HepG2 (cell line): ENCODE results near the gene PRR30. TPM values are rescaled to one million over a fixed set of nuclear protein-coding genes. Genes with fewer than 3 reads are reported as not detected.

Source experiments
- HDAC1 ChIP-seq: sonication (generic); formaldehyde crosslinking; IDR thresholded peaks from 2 replicates; pipeline ENCODE4 v1.5.1; 2020; ENCODE audit warnings: mild to moderate bottlenecking, missing genetic modification reagents
- KDM1A ChIP-seq: IDR thresholded peaks from 2 replicates; pipeline ENCODE4 v1.6.1; 2016; ENCODE audit warnings: missing compliant biosample characterization
- NR2F6 ChIP-seq, 2 experiments: IDR thresholded peaks; 2 replicates each; pipeline ENCODE4 v1.6.1; 2016; ENCODE audit warnings: antibody characterized with exemption in 1 of 2, mild to moderate bottlenecking in 1 of 2
- PITX1 ChIP-seq: sonication (generic); formaldehyde crosslinking; IDR thresholded peaks from 2 replicates; pipeline ENCODE4 v1.5.1; 2020; ENCODE audit warnings: mild to moderate bottlenecking, missing genetic modification reagents
- SALL1 ChIP-seq: sonication (generic); formaldehyde crosslinking; IDR thresholded peaks from 2 replicates; pipeline ENCODE4 v1.8.0; 2022; ENCODE audit warnings: mild to moderate bottlenecking, missing genetic modification reagents
- TEAD3 ChIP-seq: optimal IDR thresholded peaks from 2 replicates; pipeline ENCODE3; 2016; ENCODE audit warnings: borderline replicate concordance
- polyA plus RNA-seq, 8 experiments: library from polyadenylated mRNA; depleted of rRNA in 3 of 8; stranded (reverse) in 7 of 8; unstranded in 1 of 8; fragments of >200 nt; fragmentation: Illumina TruSeq in 4 of 8; extraction: Trizol in 4 of 8; gene quantifications; 2 replicates each; pipeline versions ENCODE4 v1.2.1 to v1.2.3, GENCODE V29; 2011 to 2016; ENCODE audit warnings: low read depth in 4 of 8, missing spikeins in 1 of 8, mixed read lengths in 1 of 8; ENCODE audit not compliant: insufficient read depth in 1 of 8
- total RNA-seq, 5 experiments: library from RNA; depleted of rRNA; stranded (reverse); fragments of >200 nt; fragmentation: Illumina TruSeq; extraction: Trizol; gene quantifications; 2 replicates each; pipeline ENCODE4 v1.2.3, GENCODE V29; 2016; ENCODE audit warnings: low read depth in 1 of 5
- TF ChIP-seq, protein P1 (sequence below): sonication (generic); formaldehyde crosslinking; IDR thresholded peaks from 2 replicates; pipeline ENCODE4 v1.4.0; 2020; ENCODE audit warnings: missing genetic modification reagents, borderline replicate concordance
- TF ChIP-seq, protein P2 (sequence below): sonication (generic); formaldehyde crosslinking; IDR thresholded peaks from 2 replicates; pipeline ENCODE4 v1.4.0; 2020; ENCODE audit warnings: missing genetic modification reagents, mild to moderate bottlenecking, borderline replicate concordance
- TF ChIP-seq, protein P3 (sequence below): sonication (generic); formaldehyde crosslinking; IDR thresholded peaks from 2 replicates; pipeline ENCODE4 v1.8.1; 2023; ENCODE audit warnings: missing genetic modification reagents, mild to moderate bottlenecking, borderline replicate concordance

Gene PRR30
- total and polyA plus RNA-seq, 2 of the 13 experiments (the other 11 are each of a cell fraction or from before 2014, with no cell fraction given), result not detected

DNA sequence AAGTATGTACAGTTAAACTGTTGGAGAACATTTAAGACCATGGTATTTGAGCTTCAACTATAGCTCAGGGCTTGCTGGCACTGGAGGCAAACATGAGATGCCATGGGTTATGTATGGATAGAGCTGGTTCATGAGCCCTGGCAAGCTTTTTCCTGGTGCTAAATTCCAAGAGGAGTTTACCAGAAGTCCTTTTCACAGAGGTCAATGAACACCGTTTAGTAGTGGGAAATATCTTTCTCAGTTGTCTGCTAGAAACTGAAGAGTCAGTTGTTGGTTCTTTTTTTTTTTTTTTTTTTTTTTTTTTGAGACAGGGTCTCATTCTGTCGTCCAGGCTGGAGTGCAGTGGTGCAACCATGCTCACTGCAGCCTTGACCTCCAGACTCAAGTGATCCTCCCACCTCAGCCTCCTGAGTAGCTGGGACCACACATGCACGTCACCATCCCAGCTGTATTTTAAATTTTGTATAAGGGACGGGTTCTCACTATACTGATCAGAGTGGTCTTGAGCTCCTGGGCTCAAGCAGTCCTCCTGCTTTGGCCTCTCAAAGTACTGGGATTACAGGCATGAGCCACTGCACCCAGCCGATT, 51.3 kb downstream of the PRR30 start (continued):
- TF ChIP-seq, protein P1, sequence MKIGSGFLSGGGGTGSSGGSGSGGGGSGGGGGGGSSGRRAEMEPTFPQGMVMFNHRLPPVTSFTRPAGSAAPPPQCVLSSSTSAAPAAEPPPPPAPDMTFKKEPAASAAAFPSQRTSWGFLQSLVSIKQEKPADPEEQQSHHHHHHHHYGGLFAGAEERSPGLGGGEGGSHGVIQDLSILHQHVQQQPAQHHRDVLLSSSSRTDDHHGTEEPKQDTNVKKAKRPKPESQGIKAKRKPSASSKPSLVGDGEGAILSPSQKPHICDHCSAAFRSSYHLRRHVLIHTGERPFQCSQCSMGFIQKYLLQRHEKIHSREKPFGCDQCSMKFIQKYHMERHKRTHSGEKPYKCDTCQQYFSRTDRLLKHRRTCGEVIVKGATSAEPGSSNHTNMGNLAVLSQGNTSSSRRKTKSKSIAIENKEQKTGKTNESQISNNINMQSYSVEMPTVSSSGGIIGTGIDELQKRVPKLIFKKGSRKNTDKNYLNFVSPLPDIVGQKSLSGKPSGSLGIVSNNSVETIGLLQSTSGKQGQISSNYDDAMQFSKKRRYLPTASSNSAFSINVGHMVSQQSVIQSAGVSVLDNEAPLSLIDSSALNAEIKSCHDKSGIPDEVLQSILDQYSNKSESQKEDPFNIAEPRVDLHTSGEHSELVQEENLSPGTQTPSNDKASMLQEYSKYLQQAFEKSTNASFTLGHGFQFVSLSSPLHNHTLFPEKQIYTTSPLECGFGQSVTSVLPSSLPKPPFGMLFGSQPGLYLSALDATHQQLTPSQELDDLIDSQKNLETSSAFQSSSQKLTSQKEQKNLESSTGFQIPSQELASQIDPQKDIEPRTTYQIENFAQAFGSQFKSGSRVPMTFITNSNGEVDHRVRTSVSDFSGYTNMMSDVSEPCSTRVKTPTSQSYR (CRISPR knock-in tag), result no peak
- 0 out of 2 replicates have a peak, but pooled peaks have one; percentile 23 for TF ChIP-seq HDAC1 (CRISPR knock-in tag)
- TF ChIP-seq, protein P2, sequence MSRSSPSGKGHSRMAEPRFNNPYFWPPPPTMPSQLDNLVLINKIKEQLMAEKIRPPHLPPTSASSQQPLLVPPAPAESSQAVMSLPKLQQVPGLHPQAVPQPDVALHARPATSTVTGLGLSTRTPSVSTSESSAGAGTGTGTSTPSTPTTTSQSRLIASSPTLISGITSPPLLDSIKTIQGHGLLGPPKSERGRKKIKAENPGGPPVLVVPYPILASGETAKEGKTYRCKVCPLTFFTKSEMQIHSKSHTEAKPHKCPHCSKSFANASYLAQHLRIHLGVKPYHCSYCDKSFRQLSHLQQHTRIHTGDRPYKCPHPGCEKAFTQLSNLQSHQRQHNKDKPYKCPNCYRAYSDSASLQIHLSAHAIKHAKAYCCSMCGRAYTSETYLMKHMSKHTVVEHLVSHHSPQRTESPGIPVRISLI (CRISPR knock-in tag), result peak; percentile 24; the same call in 1 of the 2 replicates
- TF ChIP-seq SALL1 (CRISPR knock-in tag), result peak; percentile 20; the same call in 1 of the 2 replicates
- no peak for TF ChIP-seq NR2F6 (IDR thresholded peaks at IDR 0.05)
- TF ChIP-seq NR2F6 (CRISPR knock-in tag; IDR thresholded peaks at IDR 0.05), result 0 out of 2 replicates have a peak, but pooled peaks have one; percentile 4
- peak; percentile 26 for TF ChIP-seq TEAD3 (CRISPR knock-in tag)
- TF ChIP-seq, protein P3, sequence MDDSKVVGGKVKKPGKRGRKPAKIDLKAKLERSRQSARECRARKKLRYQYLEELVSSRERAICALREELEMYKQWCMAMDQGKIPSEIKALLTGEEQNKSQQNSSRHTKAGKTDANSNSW, result no peak
- TF ChIP-seq PITX1 (CRISPR knock-in tag), result 0 out of 2 replicates have a peak, but pooled peaks have one; percentile 33
- 0 out of 2 replicates have a peak, but pooled peaks have one; percentile 5 for TF ChIP-seq KDM1A (CRISPR knock-in tag)

Other genes starting within 250 kb of the PRR30 start
- gene MAPRE3, start 168.8 kb downstream of the PRR30 start, total RNA-seq (2016; rRNA removed; fragmentation: Illumina TruSeq; extraction: Trizol), result 0.20 and 0.31 TPM in 2 replicates
- gene MAPRE3, start 168.8 kb downstream of the PRR30 start, polyA plus RNA-seq (2011; rRNA removed), result 0.73 and 0.91 TPM in 2 replicates
- gene TMEM214, start 106.4 kb downstream of the PRR30 start, total RNA-seq (2016; rRNA removed; fragmentation: Illumina TruSeq; extraction: Trizol), result 28.0 and 58.3 TPM in 2 replicates
- 132 and 137 TPM in 2 replicates for gene TMEM214, start 106.4 kb downstream of the PRR30 start, polyA plus RNA-seq (2011; rRNA removed)
- 48.6 and 55.9 TPM in 2 replicates for gene AGBL5, start 87.7 kb downstream of the PRR30 start, total RNA-seq (2016; rRNA removed; fragmentation: Illumina TruSeq; extraction: Trizol)
- 63.6 and 73.3 TPM in 2 replicates for gene AGBL5, start 87.7 kb downstream of the PRR30 start, polyA plus RNA-seq (2011; rRNA removed)
- 498 and 508 TPM in 2 replicates for gene OST4, start 67.8 kb downstream of the PRR30 start, total RNA-seq (2016; rRNA removed; fragmentation: Illumina TruSeq; extraction: Trizol)
- gene OST4, start 67.8 kb downstream of the PRR30 start, polyA plus RNA-seq (2011; rRNA removed), result 491 and 584 TPM in 2 replicates
- gene EMILIN1, start 60.8 kb downstream of the PRR30 start, total RNA-seq (2016; rRNA removed; fragmentation: Illumina TruSeq; extraction: Trizol), result 4.0 and 9.7 TPM in 2 replicates
- gene EMILIN1, start 60.8 kb downstream of the PRR30 start, polyA plus RNA-seq (2011; rRNA removed), result 8.1 and 13.1 TPM in 2 replicates
- gene KHK, start 52.6 kb downstream of the PRR30 start, total RNA-seq (2016; rRNA removed; fragmentation: Illumina TruSeq; extraction: Trizol), result 29.9 and 40.9 TPM in 2 replicates
- 99.2 and 139 TPM in 2 replicates for gene KHK, start 52.6 kb downstream of the PRR30 start, polyA plus RNA-seq (2011; rRNA removed)
- gene CGREF1, start 20.3 kb downstream of the PRR30 start, total RNA-seq (2016; rRNA removed; fragmentation: Illumina TruSeq; extraction: Trizol), result 7.0 and 13.9 TPM in 2 replicates
- 23.4 and 30.8 TPM in 2 replicates for gene CGREF1, start 20.3 kb downstream of the PRR30 start, polyA plus RNA-seq (2011; rRNA removed)
- 0.04 TPM in 1 of 2 replicates, not detected in the other for gene ABHD1, start 15.6 kb downstream of the PRR30 start, total RNA-seq (2016; rRNA removed; fragmentation: Illumina TruSeq; extraction: Trizol)
- 0.81 and 0.85 TPM in 2 replicates for gene ABHD1, start 15.6 kb downstream of the PRR30 start, polyA plus RNA-seq (2011; rRNA removed)
- 112 and 119 TPM in 2 replicates for gene PREB, start 4.8 kb downstream of the PRR30 start, total RNA-seq (2016; rRNA removed; fragmentation: Illumina TruSeq; extraction: Trizol)
- gene PREB, start 4.8 kb downstream of the PRR30 start, polyA plus RNA-seq (2011; rRNA removed), result 192 and 208 TPM in 2 replicates
- gene TCF23, start 9.6 kb upstream of the PRR30 start, total RNA-seq (2016; rRNA removed; fragmentation: Illumina TruSeq; extraction: Trizol), result 0.02 and 0.04 TPM in 2 replicates
- gene TCF23, start 9.6 kb upstream of the PRR30 start, polyA plus RNA-seq (2011; rRNA removed), result 1.4 TPM in 2 replicates
- 130 and 207 TPM in 2 replicates for gene ATRAID, start 72.6 kb upstream of the PRR30 start, total RNA-seq (2016; rRNA removed; fragmentation: Illumina TruSeq; extraction: Trizol)
- gene ATRAID, start 72.6 kb upstream of the PRR30 start, polyA plus RNA-seq (2011; rRNA removed), result 280 and 382 TPM in 2 replicates
- 73.9 and 135 TPM in 2 replicates for gene SLC5A6, start 72.9 kb upstream of the PRR30 start, total RNA-seq (2016; rRNA removed; fragmentation: Illumina TruSeq; extraction: Trizol)
- gene SLC5A6, start 72.9 kb upstream of the PRR30 start, polyA plus RNA-seq (2011; rRNA removed), result 417 and 462 TPM in 2 replicates
- 21.5 and 21.7 TPM in 2 replicates for gene CAD, start 78.0 kb upstream of the PRR30 start, total RNA-seq (2016; rRNA removed; fragmentation: Illumina TruSeq; extraction: Trizol)
- gene CAD, start 78.0 kb upstream of the PRR30 start, polyA plus RNA-seq (2011; rRNA removed), result 37.0 and 43.1 TPM in 2 replicates
- gene SLC30A3, start 123.6 kb upstream of the PRR30 start, total RNA-seq (2016; rRNA removed; fragmentation: Illumina TruSeq; extraction: Trizol), result 0.38 TPM in 1 of 2 replicates, not detected in the other
- gene SLC30A3, start 123.6 kb upstream of the PRR30 start, polyA plus RNA-seq (2011; rRNA removed), result 0.79 and 1.0 TPM in 2 replicates
- not detected in 2 replicates for gene DNAJC5G, start 136.0 kb upstream of the PRR30 start, total RNA-seq (2016; rRNA removed; fragmentation: Illumina TruSeq; extraction: Trizol)
- gene DNAJC5G, start 136.0 kb upstream of the PRR30 start, polyA plus RNA-seq (2011; rRNA removed), result 0.05 and 0.07 TPM in 2 replicates
- gene TRIM54, start 143.0 kb upstream of the PRR30 start, total RNA-seq (2016; rRNA removed; fragmentation: Illumina TruSeq; extraction: Trizol), result 0.07 TPM in 1 of 2 replicates, not detected in the other
- gene TRIM54, start 143.0 kb upstream of the PRR30 start, polyA plus RNA-seq (2011; rRNA removed), result 0.13 and 0.14 TPM in 2 replicates
- 0.36 and 1.2 TPM in 2 replicates for gene UCN, start 169.0 kb upstream of the PRR30 start, total RNA-seq (2016; rRNA removed; fragmentation: Illumina TruSeq; extraction: Trizol)
- 2.3 and 2.6 TPM in 2 replicates for gene UCN, start 169.0 kb upstream of the PRR30 start, polyA plus RNA-seq (2011; rRNA removed)
- 37.0 and 48.9 TPM in 2 replicates for gene MPV17, start 183.7 kb upstream of the PRR30 start, total RNA-seq (2016; rRNA removed; fragmentation: Illumina TruSeq; extraction: Trizol)
- gene MPV17, start 183.7 kb upstream of the PRR30 start, polyA plus RNA-seq (2011; rRNA removed), result 119 and 129 TPM in 2 replicates
- gene GTF3C2, start 217.4 kb upstream of the PRR30 start, total RNA-seq (2016; rRNA removed; fragmentation: Illumina TruSeq; extraction: Trizol), result 77.5 and 80.0 TPM in 2 replicates
- gene GTF3C2, start 217.4 kb upstream of the PRR30 start, polyA plus RNA-seq (2011; rRNA removed), result 110 and 130 TPM in 2 replicates
- gene EIF2B4, start 230.9 kb upstream of the PRR30 start, total RNA-seq (2016; rRNA removed; fragmentation: Illumina TruSeq; extraction: Trizol), result 91.5 and 105 TPM in 2 replicates
- gene EIF2B4, start 230.9 kb upstream of the PRR30 start, polyA plus RNA-seq (2011; rRNA removed), result 96.4 and 99.2 TPM in 2 replicates
- gene SNX17, start 231.2 kb upstream of the PRR30 start, total RNA-seq (2016; rRNA removed; fragmentation: Illumina TruSeq; extraction: Trizol), result 94.9 and 109 TPM in 2 replicates
- gene SNX17, start 231.2 kb upstream of the PRR30 start, polyA plus RNA-seq (2011; rRNA removed), result 75.0 and 88.4 TPM in 2 replicates
- gene ZNF513, start 241.3 kb upstream of the PRR30 start, total RNA-seq (2016; rRNA removed; fragmentation: Illumina TruSeq; extraction: Trizol), result 2.4 and 4.9 TPM in 2 replicates
- gene ZNF513, start 241.3 kb upstream of the PRR30 start, polyA plus RNA-seq (2011; rRNA removed), result 6.3 and 10.9 TPM in 2 replicates